Brain microvascular endothelial cell (primary cell): ENCODE measurements around the gene AKAP13.

Source experiments
- DNase-seq: peaks from one replicate; pipeline ENCODE4 v3.0.0-alpha.2; 2020
- H3K27ac ChIP-seq: fragments of 250-450 bp; sonication (Bioruptor Pico); 2 replicates; pipeline ENCODE4 v1.5.1; 2020; ENCODE audit warnings: mild to moderate bottlenecking, moderate library complexity
- H3K27me3 ChIP-seq: fragments of 250-450 bp; sonication (Bioruptor Pico); replicated peaks from 2 replicates; pipeline ENCODE4 v1.5.1; 2020; ENCODE audit warnings: mild to moderate bottlenecking
- H3K36me3 ChIP-seq: fragments of 250-450 bp; sonication (Bioruptor Pico); replicated peaks from 2 replicates; pipeline ENCODE4 v1.5.1; 2020; ENCODE audit warnings: mild to moderate bottlenecking
- H3K4me3 ChIP-seq: 2 replicates; pipeline ENCODE4 v1.5.1; 2011; ENCODE audit warnings: low read depth, mild to moderate bottlenecking, control low read depth, low read length, moderate library complexity
- CTCF ChIP-seq: IDR thresholded peaks from 2 replicates; pipeline ENCODE4 v1.5.1; 2011; ENCODE audit warnings: low read depth, mild to moderate bottlenecking, moderate library complexity, low read length, control low read depth, inconsistent platforms; ENCODE audit errors: missing control alignments
- in situ Hi-C: cut with HindIII; loops from 2 replicates; pipeline ENCODE4 v1.10.0; 2017; ENCODE audit warnings: low sequenced_read_pairs, low pct_ligation_motif_present

The AKAP13 gene

GRCh38 chr15:85619992-85620689 lies 239.7 kb downstream of the AKAP13 start:
- TF ChIP-seq CTCF: peak; percentile 9
- in situ Hi-C loops: no loop called here
- no peaks in the 10 kb centered on the region for H3K27me3 ChIP-seq
- DNase-seq: no peak
- peak overlapping the region; percentile 94 for H3K27ac ChIP-seq
- no peaks in the 10 kb centered on the region for H3K36me3 ChIP-seq
- peak overlapping the region; percentile 65 for H3K4me3 ChIP-seq

GRCh38 chr15:85620690-85621049 lies 240.3 kb downstream of the AKAP13 start:
- no peaks in the 10 kb centered on the region for H3K27me3 ChIP-seq
- in situ Hi-C loops: no loop called here
- H3K27ac ChIP-seq: peak overlapping the region; percentile 94
- peak overlapping the region; percentile 65 for H3K4me3 ChIP-seq
- no peak for TF ChIP-seq CTCF
- H3K36me3 ChIP-seq: peaks cover 2% of the 10 kb centered on the region
- DNase-seq: no peak

GRCh38 chr15:85621094-85621493 lies 240.7 kb downstream of the AKAP13 start:
- Histone ChIP-seq H3K36me3 (peaks cover 3% of the 10 kb centered on the region), H3K4me3 (peak overlapping the region; percentile 65), H3K27me3 (no peaks in the 10 kb centered on the region), H3K27ac (peak overlapping the region; percentile 94)
- DNase-seq: no peak
- no peak for TF ChIP-seq CTCF
- in situ Hi-C loops: no loop called here

- no peak for DNase-seq
- in situ Hi-C loops: no loop called here
- Histone ChIP-seq H3K27ac (no peak overlapping the region), H3K27me3 (no peaks in the 10 kb centered on the region), H3K36me3 (peaks cover 3% of the 10 kb centered on the region), H3K4me3 (peak overlapping the region; percentile 25)
- no peak for TF ChIP-seq CTCF
Measured at GRCh38 chr15:85622221-85622831, 241.9 kb downstream of the AKAP13 start.

GRCh38 chr15:85623315-85624049 lies 243.1 kb downstream of the AKAP13 start:
- no peak for DNase-seq
- H3K36me3 ChIP-seq: peaks cover 3% of the 10 kb centered on the region
- no peaks in the 10 kb centered on the region for H3K27me3 ChIP-seq
- H3K27ac ChIP-seq: no peak overlapping the region
- TF ChIP-seq CTCF: no peak
- in situ Hi-C loops: no loop called here
- no peak overlapping the region for H3K4me3 ChIP-seq
